ENCODE data around the gene ZNF667.

Gene ZNF667

GRCh38 chr19:56393119-56394012 lies 83.8 kb downstream of the ZNF667 start, which contains the start of gene ZNF582:
Gene ZNF582, minus strand, starts transcription at chr19:56393534. Its CDS starts 1,782 bp downstream, at chr19:56391752.
- peak; percentile 90 for DNase-seq (ENCODE audit: low read depth)

Data from GM04504 (cell line).